Psoas muscle (tissue), 8 donors: Measurements from ENCODE around the gene PPFIA3. TPM values are rescaled to one million over a fixed set of nuclear protein-coding genes. Genes with fewer than 3 reads are reported as not detected.
"Not testable (repeated sequence)": the region's sequence is repeated elsewhere in the genome, so short reads cannot be mapped to it uniquely, and the experiment has no call there.

Experiments
- ATAC-seq, 4 donors: fragments of 200-7000 bp; cut with Tn5 transposase; one replicate each; pipeline ENCODE4 v1.9.1; 2020; ENCODE audit warnings: moderate library complexity in 3 of 4, mild to moderate bottlenecking in 2 of 4
- DNase-seq, 2 donors: peaks; one replicate each; pipeline ENCODE4 v3.0.0-alpha.2; 2020
- H3K27ac ChIP-seq: fragments of 200-600 bp; one replicate; pipeline ENCODE4 v1.8.0; 2022
- H3K27me3 ChIP-seq, 3 donors: fragments of 200-600 bp in 1 of 3; one replicate each; pipeline versions ENCODE4 v1.6.1 to v1.8.0; 2013 to 2022; ENCODE audit warnings: low read length in 2 of 3, mild to moderate bottlenecking in 2 of 3, moderate library complexity in 1 of 3; ENCODE audit not compliant: insufficient read depth in 3 of 3
- H3K36me3 ChIP-seq, 2 donors: fragments of 200-600 bp in 1 of 2; one replicate each; pipeline versions ENCODE4 v1.6.1 to v1.8.0; 2013 to 2022; ENCODE audit warnings: low read depth in 1 of 2, mild to moderate bottlenecking in 1 of 2, moderate library complexity in 1 of 2; ENCODE audit not compliant: insufficient read depth in 1 of 2
- H3K4me1 ChIP-seq: fragments of 200-600 bp; one replicate; pipeline ENCODE4 v1.8.0; 2022
- H3K4me3 ChIP-seq: fragments of 200-600 bp; one replicate; pipeline ENCODE4 v1.8.0; 2022; ENCODE audit warnings: mild to moderate bottlenecking
- H3K9me3 ChIP-seq: fragments of 200-600 bp; one replicate; pipeline ENCODE4 v1.8.0; 2022
- CTCF ChIP-seq: fragments of 200-600 bp; IDR thresholded peaks from one replicate; pipeline ENCODE4 v1.8.0; 2022; ENCODE audit warnings: antibody characterized with exemption
- WGBS, 3 donors: extraction: QIAGEN DNeasy Blood & Tissue Kit; methylation state at CpG; one replicate each; pipeline versions ENCODE4 v1.1.6 to v1.1.7; 2013; 5-methylcytosine and 5-hydroxymethylcytosine counted together
- intact Hi-C, 2 donors: fragments of 100-400 bp; cut with DNase I; formaldehyde crosslinking; loops; one replicate each; pipeline versions ENCODE4 v1.11.0 to v1.14.2; 2022
- polyA plus RNA-seq, 3 donors: library from polyadenylated mRNA; stranded (reverse); fragments of 200-250 nt; gene quantifications; one replicate each; pipeline ENCODE4 v1.2.3, GENCODE V29; 2013
- total RNA-seq, 4 donors: library from RNA; stranded (reverse); fragmentation: NEBNext Ultra II Directional in 2 of 4; extraction: Animal tissue kit (Norgen Biotek cat#: 25700) in 2 of 4; gene quantifications; one replicate each; pipeline versions ENCODE4 v1.2.1 to v1.2.4, GENCODE V29; 2021 to 2023
- donor health status: healthy with polysubstance abuse.
- donor health status: DM: no; HTN: no; CAD: no; lungs with moderate emphysema.
- donor health status: Bipolar disorder and iron deficiency.
- donor health status: healthy.
- donor health status: DM: yes; HTN: yes; CAD: no.
- donor health status: DM: no; HTN: no; CAD: no.
- donor health status: DM: no; HTN: no; CAD: no.
- donor health status: DM: yes; HTN: yes; CAD: no.

PPFIA3 gene
- total and polyA plus RNA-seq, 7 donors = 1.4 to 5.0 (median 3.2) TPM

GRCh38 chr19:49120325-49120683, 960 bp downstream of the PPFIA3 start:
- WGBS, 3 donors = 12 to 16% (median 13%) methylated on average over 13 to 16 of the region's 16 CpGs
- H3K4me3 ChIP-seq = peak overlapping the region; percentile 85
- no peak for TF ChIP-seq CTCF

GRCh38 chr19:49120868-49121267, 1.5 kb downstream of the PPFIA3 start:
- ATAC-seq (no peak), DNase-seq (no peak)
- intact Hi-C loops = no loop called here
- Histone ChIP-seq H3K9me3 (no peaks in the 10 kb centered on the region), H3K4me1 (peaks cover 19% of the 10 kb centered on the region), H3K27me3 (no peaks in the 10 kb centered on the region), H3K27ac (no peak overlapping the region), H3K4me3 (no peak overlapping the region), H3K36me3 (no peaks in the 10 kb centered on the region)
- 82 to 89% (median 89%) methylated on average over 2 of the region's 2 CpGs for WGBS, 3 donors
- TF ChIP-seq CTCF = no peak

More at GRCh38 chr19:49120325-49120683, 960 bp downstream of the PPFIA3 start:
- Histone ChIP-seq H3K27me3 (no peaks in the 10 kb centered on the region), H3K4me1 (peaks cover 20% of the 10 kb centered on the region), H3K27ac (no peak overlapping the region), H3K9me3 (no peaks in the 10 kb centered on the region), H3K36me3 (no peaks in the 10 kb centered on the region)
- intact Hi-C loops = no loop called here
- ATAC-seq (no peak), DNase-seq (no peak)

GRCh38 chr19:49121841-49122240, 2.5 kb downstream of the PPFIA3 start:
- 62 to 70% (median 68%) methylated on average over 10 of the region's 10 CpGs for WGBS, 3 donors
- ATAC-seq = not testable (repeated sequence)

GRCh38 chr19:49123285-49123684, 3.9 kb downstream of the PPFIA3 start:
- H3K27me3 ChIP-seq, H3K9me3 ChIP-seq, H3K27ac ChIP-seq, DNase-seq, ATAC-seq, H3K36me3 ChIP-seq, intact Hi-C loops, H3K4me3 ChIP-seq: not testable (repeated sequence)
- 83 to 90% (median 89%) methylated on average over 11 of the region's 11 CpGs for WGBS, 3 donors
- peaks cover 11% of the 10 kb centered on the region for H3K4me1 ChIP-seq

More at GRCh38 chr19:49121841-49122240, 2.5 kb downstream of the PPFIA3 start:
- H3K9me3 ChIP-seq, H3K36me3 ChIP-seq, DNase-seq, H3K27ac ChIP-seq, H3K27me3 ChIP-seq, intact Hi-C loops, H3K4me3 ChIP-seq: not testable (repeated sequence)
- peaks cover 19% of the 10 kb centered on the region for H3K4me1 ChIP-seq

GRCh38 chr19:49125025-49125731, 5.8 kb downstream of the PPFIA3 start:
- intact Hi-C loops = no loop called here
- no peak for DNase-seq
- no peak for ATAC-seq
- Histone ChIP-seq H3K9me3 (no peaks in the 10 kb centered on the region), H3K27me3 (no peaks in the 10 kb centered on the region), H3K27ac (no peak overlapping the region), H3K4me3 (no peak overlapping the region), H3K36me3 (no peaks in the 10 kb centered on the region), H3K4me1 (peaks cover 11% of the 10 kb centered on the region)
- 27 to 33% (median 29%) methylated on average over 19 to 23 of the region's 23 CpGs for WGBS, 3 donors
- no peak for TF ChIP-seq CTCF

GRCh38 chr19:49126575-49126974, 7.2 kb downstream of the PPFIA3 start:
- no peak for TF ChIP-seq CTCF
- no peaks in the 10 kb centered on the region for H3K27me3 ChIP-seq
- intact Hi-C loops = no loop called here
- ATAC-seq (no peak), DNase-seq (no peak)
- H3K4me3 ChIP-seq = no peak overlapping the region
- 75 to 80% (median 77%) methylated on average over 4 of the region's 4 CpGs for WGBS, 3 donors
- H3K4me1 ChIP-seq = peaks cover 14% of the 10 kb centered on the region
- no peaks in the 10 kb centered on the region for H3K36me3 ChIP-seq
- no peaks in the 10 kb centered on the region for H3K9me3 ChIP-seq
- no peak overlapping the region for H3K27ac ChIP-seq

- ATAC-seq, H3K36me3 ChIP-seq, DNase-seq, H3K27me3 ChIP-seq, intact Hi-C loops, H3K27ac ChIP-seq, H3K9me3 ChIP-seq: not testable (repeated sequence)
- 93 to 97% (median 95%) methylated on average over 12 of the region's 12 CpGs for WGBS, 3 donors
- peaks cover 14% of the 10 kb centered on the region for H3K4me1 ChIP-seq
- H3K4me3 ChIP-seq = peak overlapping the region; percentile 33
Measured at GRCh38 chr19:49127225-49127624, 7.9 kb downstream of the PPFIA3 start.
